Measurements from ENCODE around the gene LTBP1.

DNA sequence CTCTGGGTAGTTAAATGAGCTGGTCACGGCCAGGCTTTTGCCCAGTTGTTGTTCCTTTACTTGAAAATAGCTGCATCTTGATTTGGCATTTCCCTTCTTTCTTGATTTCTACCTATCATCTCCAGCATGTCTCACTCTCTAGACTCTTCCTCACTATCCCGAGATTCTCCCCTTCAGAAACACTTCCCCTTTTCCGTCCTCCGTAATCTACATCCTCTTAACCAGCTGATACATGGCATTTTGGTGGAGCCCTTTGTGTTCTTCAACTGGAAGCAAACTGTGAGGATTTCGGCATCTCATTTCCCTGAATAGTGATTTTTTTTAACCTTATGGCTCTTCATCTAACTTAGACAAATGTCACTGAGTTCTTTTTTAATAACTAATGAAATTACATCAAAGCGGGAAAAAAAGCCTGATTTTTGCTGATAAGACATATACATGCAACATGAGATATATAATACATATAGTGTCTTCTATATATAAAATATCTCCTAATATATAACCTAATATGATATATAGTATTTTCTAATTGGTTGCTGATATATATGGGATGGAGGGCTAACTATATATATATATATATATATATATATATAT lies 309.5 kb downstream of the LTBP1 start:
- TF ChIP-seq POLR2A (IDR thresholded peaks at IDR 0.05) (no peak), CTCF (IDR thresholded peaks at IDR 0.05) (no peak)

Data from lower leg skin (tissue), 3 donors.